Measurements from ENCODE around the gene ADCY2. TPM values are rescaled to one million over a fixed set of nuclear protein-coding genes. Genes with fewer than 3 reads are reported as not detected.

Gene ADCY2
- total and polyA plus RNA-seq, 9 of the 15 experiments (the other 6 are each of a cell fraction or from before 2014, with no cell fraction given), result 0.01 to 0.15 (median 0.03) TPM; not detected in 5

GRCh38 chr5:7842531-7842930, 446.6 kb downstream of the ADCY2 start:
- no peak for FAIRE-seq
- in situ Hi-C loops (cut with MboI), result no loop called here
- CTCF ChIA-PET (ENCODE audit: low intra/inter-chr PET ratio), result no interaction called here
- Histone ChIP-seq H3K4me2 (ENCODE audit: insufficient read depth, low read length) (no peak overlapping the region), H3K36me3 (ENCODE audit: control insufficient read depth, insufficient read depth, low read length) (no peaks in the 10 kb centered on the region), H3K4me3 (no peak overlapping the region), H3K27ac (ENCODE audit: extremely low read depth, low read depth, low read length) (no peak overlapping the region), H3K9me1 (ENCODE audit: control insufficient read depth, insufficient read depth, low read length) (no peaks in the 10 kb centered on the region), H4K20me1 (replicated peaks; ENCODE audit: control insufficient read depth, insufficient read depth, low read length) (no peaks in the 10 kb centered on the region), H3K9me3 (replicated peaks; ENCODE audit: control insufficient read depth, insufficient read depth, low read depth, low read length) (no peaks in the 10 kb centered on the region), H3K27me3 (ENCODE audit: control insufficient read depth in 2 of 2, insufficient read depth in 2 of 2, low read length in 2 of 2) (peaks cover 16 to 21% of the 10 kb centered on the region in 2 experiments; a peak in 4 of 5 replicates), H3K9ac (ENCODE audit: insufficient read depth in 1 of 2, low read depth in 2 of 2, low read length in 2 of 2) (no peak overlapping the region), H3K79me2 (ENCODE audit: control insufficient read depth, insufficient read depth, low read length) (no peaks in the 10 kb centered on the region), H3K4me1 (replicated peaks in 1 of 2; ENCODE audit: control insufficient read depth in 2 of 2, insufficient read depth in 2 of 2, low read length in 2 of 2) (no peaks in the 10 kb centered on the region), H2AFZ (ENCODE audit: low read depth, low read length) (no peak overlapping the region)
- intact Hi-C loops (cut with micrococcal nuclease), result no loop called here
- no TSS peak for BruUV-seq (replicated peaks)
- POLR2A ChIA-PET, result no interaction called here
- 0% methylated on average over 2 of the region's 2 CpGs for WGBS (ENCODE audit: insufficient coverage, low coverage, missing lambda C conversion rate)
- no peak for ATAC-seq
- no peak for DNase-seq (ENCODE audit: extremely low read depth in 1 of 4, low spot score in 3 of 4)
- TF ChIP-seq ILK (tag; IDR thresholded peaks at IDR 0.05; ENCODE audit: borderline replicate concordance, low read depth), result no peak
- no peak for TF ChIP-seq ZBTB26 (CRISPR knock-in tag; IDR thresholded peaks at IDR 0.05)
- TF ChIP-seq, protein P1, sequence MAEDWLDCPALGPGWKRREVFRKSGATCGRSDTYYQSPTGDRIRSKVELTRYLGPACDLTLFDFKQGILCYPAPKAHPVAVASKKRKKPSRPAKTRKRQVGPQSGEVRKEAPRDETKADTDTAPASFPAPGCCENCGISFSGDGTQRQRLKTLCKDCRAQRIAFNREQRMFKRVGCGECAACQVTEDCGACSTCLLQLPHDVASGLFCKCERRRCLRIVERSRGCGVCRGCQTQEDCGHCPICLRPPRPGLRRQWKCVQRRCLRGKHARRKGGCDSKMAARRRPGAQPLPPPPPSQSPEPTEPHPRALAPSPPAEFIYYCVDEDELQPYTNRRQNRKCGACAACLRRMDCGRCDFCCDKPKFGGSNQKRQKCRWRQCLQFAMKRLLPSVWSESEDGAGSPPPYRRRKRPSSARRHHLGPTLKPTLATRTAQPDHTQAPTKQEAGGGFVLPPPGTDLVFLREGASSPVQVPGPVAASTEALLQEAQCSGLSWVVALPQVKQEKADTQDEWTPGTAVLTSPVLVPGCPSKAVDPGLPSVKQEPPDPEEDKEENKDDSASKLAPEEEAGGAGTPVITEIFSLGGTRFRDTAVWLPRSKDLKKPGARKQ (CRISPR knock-in tag; IDR thresholded peaks at IDR 0.05), result no peak
- TF ChIP-seq, protein P2, sequence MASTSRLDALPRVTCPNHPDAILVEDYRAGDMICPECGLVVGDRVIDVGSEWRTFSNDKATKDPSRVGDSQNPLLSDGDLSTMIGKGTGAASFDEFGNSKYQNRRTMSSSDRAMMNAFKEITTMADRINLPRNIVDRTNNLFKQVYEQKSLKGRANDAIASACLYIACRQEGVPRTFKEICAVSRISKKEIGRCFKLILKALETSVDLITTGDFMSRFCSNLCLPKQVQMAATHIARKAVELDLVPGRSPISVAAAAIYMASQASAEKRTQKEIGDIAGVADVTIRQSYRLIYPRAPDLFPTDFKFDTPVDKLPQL (IDR thresholded peaks at IDR 0.05; ENCODE audit: extremely low read depth, insufficient read length), result no peak
- no peak for TF ChIP-seq PYGO2 (tag; IDR thresholded peaks at IDR 0.05)
- no peak for TF ChIP-seq CHD7 (IDR thresholded peaks at IDR 0.05; ENCODE audit: low read depth, low read length)
- no peak for TF ChIP-seq ZSCAN32 (CRISPR knock-in tag; IDR thresholded peaks at IDR 0.05)

All from K562 (cell line).